Measurements from ENCODE around the gene KIZ. TPM values are rescaled to one million over a fixed set of nuclear protein-coding genes. Genes with fewer than 3 reads are reported as not detected.

The KIZ gene
- total and polyA plus RNA-seq, 2 experiments from 2014 or later: 58.3 to 63.6 TPM

- TF ChIP-seq ETS1 (IDR thresholded peaks at IDR 0.05) (no peak), EZH2 (IDR thresholded peaks at IDR 0.05; ENCODE audit: low read depth, unreplicated experiment) (no peak), POLR2AphosphoS5 (IDR thresholded peaks at IDR 0.05; ENCODE audit: low read depth) (no peak), NANOG (IDR thresholded peaks at IDR 0.05; ENCODE audit: borderline replicate concordance) (no peak), REST (IDR thresholded peaks at IDR 0.05; ENCODE audit: unreplicated experiment) (no peak), ZNF331 (CRISPR knock-in tag; IDR thresholded peaks at IDR 0.05; ENCODE audit: low read depth) (no peak)
Observed at GRCh38 chr20:21111416-21111815, 14.5 kb upstream of the KIZ start (continued).

DNA sequence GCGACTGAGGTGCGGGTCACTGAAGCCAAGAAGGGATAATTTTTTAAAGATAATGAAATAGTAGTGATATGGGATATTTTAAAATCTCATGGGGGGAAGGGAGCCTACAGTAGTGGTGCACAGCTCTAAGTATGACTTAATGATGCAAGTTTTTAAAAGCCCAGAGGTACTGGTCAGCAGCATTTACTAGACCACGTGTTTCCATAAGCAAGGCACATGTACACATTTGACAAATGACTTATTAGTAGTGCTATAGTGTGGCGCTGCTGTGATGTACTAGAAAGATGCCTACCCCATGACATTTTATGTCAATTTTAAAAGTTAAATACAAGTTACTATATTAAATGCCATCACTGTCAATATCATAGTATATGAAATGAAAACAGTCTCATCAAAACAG lies 12.2 kb upstream of the KIZ start:
- Histone ChIP-seq H3K9me2 (ENCODE audit: insufficient read depth) (peaks cover 4% of the 10 kb centered on the region; the same call in 1 of the 2 replicates), H3K4me1 (ENCODE audit: insufficient read depth) (peaks cover 14% of the 10 kb centered on the region; the same call in 1 of the 2 replicates), H4K20me1 (replicated peaks; ENCODE audit: insufficient read depth) (no peaks in the 10 kb centered on the region), H3F3A (replicated peaks; ENCODE audit: low read depth) (no peaks in the 10 kb centered on the region), H3K27ac (ENCODE audit: low read depth) (no peak overlapping the region), H3K4me3 (no peak overlapping the region), H2AFZ (no peak overlapping the region), H3K4me2 (no peak overlapping the region), H3K27me3 (ENCODE audit: insufficient read depth) (peaks cover 6% of the 10 kb centered on the region), H3K79me2 (replicated peaks; ENCODE audit: insufficient read depth) (no peaks in the 10 kb centered on the region), H3K36me3 (ENCODE audit: insufficient read depth) (no peaks in the 10 kb centered on the region)
- Mint-ChIP-seq H3K27me3 (ENCODE audit: insufficient read depth, low read depth, poor library complexity) (peaks cover 6% of the 10 kb centered on the region), H3K4me3 (no peak overlapping the region), H3K27ac (no peak overlapping the region), H3K4me1 (peaks cover 8% of the 10 kb centered on the region; the same call in 2 of the 3 replicates), H3K36me3 (ENCODE audit: low read depth) (no peaks in the 10 kb centered on the region), H3K9me3 (no peaks in the 10 kb centered on the region)
- DNase-seq (ENCODE audit: low spot score) (no peak), ATAC-seq (no peak)
- TF ChIP-seq REST (IDR thresholded peaks at IDR 0.05; ENCODE audit: unreplicated experiment) (no peak), CTCF (conservative IDR thresholded peaks at IDR 0.05; ENCODE audit: low read depth in 2 of 2) (no peak), POLR2AphosphoS5 (IDR thresholded peaks at IDR 0.05; ENCODE audit: low read depth) (no peak), STAT1 (IDR thresholded peaks at IDR 0.05; ENCODE audit: unreplicated experiment) (no peak), ETS1 (IDR thresholded peaks at IDR 0.05) (no peak), ZNF331 (CRISPR knock-in tag; IDR thresholded peaks at IDR 0.05; ENCODE audit: low read depth) (no peak), CREB1 (CRISPR knock-in tag; IDR thresholded peaks at IDR 0.05; ENCODE audit: low read depth) (no peak), EZH2phosphoT487 (IDR thresholded peaks at IDR 0.05; ENCODE audit: unreplicated experiment) (no peak), ZNF114 (CRISPR knock-in tag; IDR thresholded peaks at IDR 0.05) (no peak), EZH2 (IDR thresholded peaks at IDR 0.05; ENCODE audit: low read depth, unreplicated experiment) (no peak)

Data from GM23338 (cell line).